K562 (cell line): ENCODE measurements around the gene FBXO36. TPM values are rescaled to one million over a fixed set of nuclear protein-coding genes. Genes with fewer than 3 reads are reported as not detected.

Experiments
- ATAC-seq: fragments of 200-7000 bp; cut with Tn5 transposase; 3 replicates; pipeline ENCODE4 v1.9.1; 2020; ENCODE audit warnings: moderate library complexity
- BruUV-seq: library from RNA; stranded (reverse); fragments of 400-500 nt; replicated peaks from 2 replicates; lab custom pipeline; 2021; lab: Mats Ljungman, UMichigan
- CTCF ChIA-PET: fragments of 300-600 bp; formaldehyde crosslinking; extraction: SDS; loops from one replicate; lab custom pipeline; 2021; ENCODE audit warnings: low intra/inter-chr PET ratio; lab: Yijun Ruan, JAX
- POLR2A ChIA-PET: fragments of 300-600, 350-650 bp; sonication (Branson Sonifier 250); formaldehyde crosslinking; extraction: SDS; loops from one replicate; lab custom pipeline; 2021; ENCODE audit warnings: antibody characterized with exemption, inconsistent platforms; lab: Yijun Ruan, JAX
- DNase-seq, 4 experiments: peaks; one replicate each; pipeline versions ENCODE4 v3.0.0 to v3.0.0-alpha.2; 2011 to 2018; ENCODE audit warnings: low spot score in 3 of 4, mixed read lengths in 3 of 4; ENCODE audit errors: extremely low read depth in 1 of 4
- FAIRE-seq: peaks from 2 replicates; lab custom pipeline; 2011; peaks lifted over from hg19 to GRCh38; lab: Jason Lieb, UNC
- H2AFZ ChIP-seq: 2 replicates; pipeline ENCODE4 v1.6.0; 2011; ENCODE audit warnings: low read depth, low read length, control low read depth, inconsistent platforms
- H3K27ac ChIP-seq: fragments of 200-600 bp; 3 replicates; pipeline ENCODE4 v1.8.0; 2011; ENCODE audit warnings: low read depth, mild to moderate bottlenecking, control low read depth, inconsistent platforms, low read length, moderate library complexity, mixed read lengths; ENCODE audit errors: extremely low read depth
- H3K27me3 ChIP-seq, 2 experiments: fragments of 300-600 bp in 1 of 2; 2 replicates in 1 of 2; 3 replicates in 1 of 2; pipeline versions ENCODE4 v1.6.0 to v1.8.0; 2011; ENCODE audit warnings: inconsistent platforms in 2 of 2, low read length in 2 of 2, mild to moderate bottlenecking in 1 of 2, mixed read lengths in 1 of 2, moderate library complexity in 1 of 2; ENCODE audit not compliant: control insufficient read depth in 2 of 2, insufficient read depth in 2 of 2
- H3K36me3 ChIP-seq: fragments of 300-600 bp; 3 replicates; pipeline ENCODE4 v1.8.0; 2011; ENCODE audit warnings: mild to moderate bottlenecking, low read length, inconsistent platforms; ENCODE audit not compliant: control insufficient read depth, insufficient read depth
- H3K4me1 ChIP-seq, 2 experiments: fragments of 200-600 bp in 1 of 2; replicated peaks in 1 of 2; 2 replicates in 1 of 2; 3 replicates in 1 of 2; pipeline versions ENCODE4 v1.5.1 to v1.8.0; 2011; ENCODE audit warnings: inconsistent platforms in 2 of 2, low read length in 2 of 2, mild to moderate bottlenecking in 1 of 2, mixed read lengths in 1 of 2, moderate library complexity in 1 of 2; ENCODE audit not compliant: control insufficient read depth in 2 of 2, insufficient read depth in 2 of 2
- H3K4me2 ChIP-seq: 2 replicates; pipeline ENCODE4 v1.6.1; 2011; ENCODE audit warnings: low read length, control low read depth, inconsistent platforms, mixed read lengths; ENCODE audit not compliant: insufficient read depth
- H3K4me3 ChIP-seq: fragments of 200-600 bp; sonication (generic), shearing (Covaris generic); 2 replicates; pipeline ENCODE4 v1.5.1; 2016; ENCODE audit warnings: control low read depth, inconsistent platforms
- H3K79me2 ChIP-seq: fragments of 200-600 bp; 3 replicates; pipeline ENCODE4 v1.8.0; 2011; ENCODE audit warnings: low read length, inconsistent platforms; ENCODE audit not compliant: control insufficient read depth, insufficient read depth
- H3K9ac ChIP-seq, 2 experiments: 2 replicates each; pipeline versions ENCODE4 v1.6.0 to v1.6.1; 2011; ENCODE audit warnings: low read depth in 2 of 2, low read length in 2 of 2, control low read depth in 1 of 2, inconsistent platforms in 1 of 2, mild to moderate bottlenecking in 1 of 2, mixed read lengths in 1 of 2; ENCODE audit not compliant: insufficient read depth in 1 of 2
- H3K9me1 ChIP-seq: one replicate; pipeline ENCODE4 v1.6.0; 2011; ENCODE audit warnings: inconsistent platforms, mild to moderate bottlenecking, low read length, moderate library complexity; ENCODE audit not compliant: control insufficient read depth, insufficient read depth
- H3K9me3 ChIP-seq: replicated peaks from 2 replicates; pipeline ENCODE4 v1.5.1; 2011; ENCODE audit warnings: low read depth, low read length, inconsistent platforms; ENCODE audit not compliant: control insufficient read depth, insufficient read depth
- H4K20me1 ChIP-seq: replicated peaks from 2 replicates; pipeline ENCODE4 v1.6.1; 2011; ENCODE audit warnings: low read length, inconsistent platforms, mixed read lengths; ENCODE audit not compliant: control insufficient read depth, insufficient read depth
- ADNP ChIP-seq: fragments of 200-800 bp; sonication (Bioruptor generic); IDR thresholded peaks from 2 replicates; pipeline ENCODE4 v1.6.1; 2016; ENCODE audit warnings: missing genetic modification characterization, missing compliant biosample characterization
- CHAMP1 ChIP-seq: fragments of 450-650 bp; IDR thresholded peaks from 2 replicates; pipeline ENCODE4 v1.6.1; 2016; ENCODE audit warnings: mild to moderate bottlenecking
- KAT2B ChIP-seq: IDR thresholded peaks from one replicate; pipeline ENCODE4 v1.6.1; 2012; ENCODE audit warnings: low read depth, mild to moderate bottlenecking, control low read depth, inconsistent platforms, low read length, moderate library complexity
- KLF1 ChIP-seq: fragments of 450-650 bp; IDR thresholded peaks from 2 replicates; pipeline ENCODE4 v1.6.1; 2016; ENCODE audit warnings: missing genetic modification characterization, missing compliant biosample characterization
- KLF13 ChIP-seq: fragments of 450-650 bp; IDR thresholded peaks from 2 replicates; pipeline ENCODE4 v1.6.1; 2016; ENCODE audit warnings: missing genetic modification characterization, low read depth, mild to moderate bottlenecking, missing compliant biosample characterization, moderate library complexity, borderline replicate concordance
- MXD1 ChIP-seq: fragments of 250-450 bp; sonication (Bioruptor Pico); IDR thresholded peaks from 2 replicates; pipeline ENCODE4 v1.8.0; 2021; ENCODE audit warnings: borderline replicate concordance, mild to moderate bottlenecking, moderate library complexity; ENCODE audit not compliant: poor library complexity, severe bottlenecking
- MYC ChIP-seq, 2 experiments: fragments of 250-450 bp in 1 of 2; sonication (Bioruptor Pico) in 1 of 2; IDR thresholded peaks; 2 replicates each; pipeline versions ENCODE4 v1.5.1 to v1.6.1; 2012 to 2021; ENCODE audit warnings: low read depth in 2 of 2, borderline replicate concordance in 1 of 2, improper control_type of control experiment in 1 of 2, low read length in 1 of 2, mild to moderate bottlenecking in 1 of 2, moderate library complexity in 1 of 2
- VEZF1 ChIP-seq: fragments of 200-800 bp; sonication (Bioruptor generic); IDR thresholded peaks from 2 replicates; pipeline ENCODE4 v1.6.1; 2017; ENCODE audit warnings: missing genetic modification characterization, missing compliant biosample characterization
- XRCC4 ChIP-seq: IDR thresholded peaks from one replicate; pipeline ENCODE4 v1.6.1; 2011; ENCODE audit not compliant: insufficient read depth, insufficient read length; ENCODE audit errors: extremely low read depth
- ZNF586 ChIP-seq: fragments of 450-650 bp; formaldehyde crosslinking; conservative IDR thresholded peaks from 2 replicates; pipeline ENCODE4 v1.4.0; 2020; ENCODE audit warnings: mild to moderate bottlenecking, moderate library complexity
- ZNF740 ChIP-seq, 3 experiments: fragments of 200-800 bp in 1 of 3; sonication (Bioruptor generic) in 1 of 3; sonication (generic) in 1 of 3; formaldehyde crosslinking in 1 of 3; IDR thresholded peaks; 2 replicates each; pipeline versions ENCODE4 v1.6.1 to v1.8.0; 2016 to 2022; ENCODE audit warnings: mild to moderate bottlenecking in 2 of 3, missing compliant biosample characterization in 2 of 3, missing genetic modification characterization in 2 of 3, missing genetic modification reagents in 1 of 3
- ZNF76 ChIP-seq: fragments of 250-450 bp; sonication (Bioruptor Pico); IDR thresholded peaks from 2 replicates; pipeline ENCODE4 v1.4.0; 2020; ENCODE audit warnings: mild to moderate bottlenecking, moderate library complexity, borderline replicate concordance
- WGBS: fragments of 100-300 bp; shearing (Covaris generic); methylation state at CpG from one replicate; pipeline ENCODE4 v1.1.6; 2016; ENCODE audit warnings: low coverage, mixed read lengths; ENCODE audit not compliant: insufficient coverage; ENCODE audit errors: missing lambda C conversion rate; 5-methylcytosine and 5-hydroxymethylcytosine counted together
- in situ Hi-C: fragments of 300-500 bp; cut with MboI; formaldehyde crosslinking; loops from 4 replicates; pipeline ENCODE4 v1.15.0; 2018; ENCODE audit warnings: inconsistent platforms, mixed read lengths
- intact Hi-C: fragments of 100-400 bp; cut with micrococcal nuclease; formaldehyde crosslinking; loops from 2 replicates; pipeline ENCODE4 v1.14.2; 2022
- polyA plus RNA-seq, 8 experiments: library from polyadenylated mRNA; depleted of rRNA in 4 of 8; stranded (reverse) in 5 of 8; unstranded in 3 of 8; fragments of >200 nt; fragmentation: Nextera tagmentation in 2 of 8; fragmentation: Illumina TruSeq in 1 of 8; extraction: Ambion mirVana in 2 of 8; extraction: Trizol in 1 of 8; gene quantifications; 2 replicates each; pipeline versions ENCODE4 v1.2.1 to v1.2.3, GENCODE V29; 2011 to 2014; ENCODE audit warnings: inconsistent platforms in 1 of 8, missing spikeins in 1 of 8
- total RNA-seq, 7 experiments: library from RNA; depleted of rRNA in 6 of 7; stranded (reverse); fragments of >200 nt in 6 of 7; fragmentation: Illumina TruSeq in 2 of 7; extraction: Trizol in 2 of 7; gene quantifications; 2 replicates each; pipeline versions ENCODE4 v1.2.1 to v1.2.3, GENCODE V29; 2011 to 2021; ENCODE audit warnings: low replicate concordance in 1 of 7

Gene FBXO36
- total and polyA plus RNA-seq, 9 of the 15 experiments (the other 6 are each of a cell fraction or from before 2014, with no cell fraction given), result 0.40 to 0.91 (median 0.58) TPM

GRCh38 chr2:229884775-229885699, 37.3 kb upstream of the FBXO36 start:
- H3K4me3 ChIP-seq, result no peak overlapping the region
- 63% methylated on average over 5 of the region's 5 CpGs for WGBS
- no peak overlapping the region for H3K4me2 ChIP-seq
- no peak for FAIRE-seq
- no peaks in the 10 kb centered on the region for H3K9me1 ChIP-seq
- DNase-seq, result no peak
- no peaks in the 10 kb centered on the region for H3K9me3 ChIP-seq
- H2AFZ ChIP-seq, result no peak overlapping the region
- H3K36me3 ChIP-seq, result peaks cover 10% of the 10 kb centered on the region; the same call in 2 of the 3 replicates
- POLR2A ChIA-PET, result interaction anchor here (1.0 kb wide), 1 partner anchor 70 kb away, joined by 3 read pairs; no protein-coding TSS in a partner anchor
- in situ Hi-C loops (no loop called here), intact Hi-C loops (no loop called here)
- H4K20me1 ChIP-seq, result no peaks in the 10 kb centered on the region
- ATAC-seq, result no peak
- no peaks in the 10 kb centered on the region for H3K4me1 ChIP-seq
- H3K27ac ChIP-seq, result no peak overlapping the region
- BruUV-seq, result no TSS peak
- H3K27me3 ChIP-seq, result no peaks in the 10 kb centered on the region
- CTCF ChIA-PET, result no interaction called here
- peaks cover 80% of the 10 kb centered on the region for H3K79me2 ChIP-seq
- H3K9ac ChIP-seq, result no peak overlapping the region
- TF ChIP-seq XRCC4 (no peak), KAT2B (no peak), ZNF586 (CRISPR knock-in tag) (no peak), ZNF740 (CRISPR knock-in tag; IDR thresholded peaks at IDR 0.05) (no peak), ZNF740 (tag; IDR thresholded peaks at IDR 0.05) (no peak), ZNF76 (CRISPR knock-in tag) (no peak), MYC (IDR thresholded peaks at IDR 0.05; ENCODE audit: low read depth, low read length) (no peak), MYC (CRISPR knock-in tag; IDR thresholded peaks at IDR 0.05; ENCODE audit: borderline replicate concordance, low read depth) (no peak), CHAMP1 (no peak), MXD1 (CRISPR knock-in tag) (no peak), KLF1 (tag) (no peak), VEZF1 (CRISPR knock-in tag) (no peak), ADNP (no peak), KLF13 (tag) (no peak)
